GM19324 (cell line): ENCODE results near the gene TCF7L2.
"Not testable (repeated sequence)": the region's sequence is repeated elsewhere in the genome, so short reads cannot be mapped to it uniquely, and the experiment has no call there.

Experiments used
- ATAC-seq: cut with Tn5 transposase; IDR thresholded peaks from one replicate; pipeline ENCODE4 v1.9.1; 2021; ENCODE audit warnings: mild to moderate bottlenecking, moderate library complexity; ENCODE audit not compliant: unreplicated experiment, low FRiP score

Gene TCF7L2

GRCh38 chr10:113060201-113061053 is 110.4 kb downstream of the TCF7L2 start:
- no peak for ATAC-seq

DNA sequence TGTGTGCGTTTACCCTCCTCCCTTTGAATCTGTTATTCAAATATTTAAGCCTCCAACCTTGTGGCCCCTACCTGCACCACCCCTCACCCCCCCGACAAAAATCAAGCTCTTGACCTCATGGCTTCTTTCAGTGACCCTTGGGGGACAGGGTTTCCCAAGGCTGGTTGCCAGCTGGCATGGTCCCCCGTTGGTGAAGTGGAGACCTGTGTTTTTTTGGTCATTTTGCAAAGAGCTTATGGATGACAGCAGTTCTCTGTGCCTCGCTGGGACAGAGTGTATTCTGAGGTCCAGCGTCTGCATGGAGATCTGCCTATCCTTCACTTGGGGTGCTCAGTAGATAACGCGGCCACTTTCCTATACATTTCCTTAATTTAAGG is 111.0 kb downstream of the TCF7L2 start:
- ATAC-seq = no peak

DNA sequence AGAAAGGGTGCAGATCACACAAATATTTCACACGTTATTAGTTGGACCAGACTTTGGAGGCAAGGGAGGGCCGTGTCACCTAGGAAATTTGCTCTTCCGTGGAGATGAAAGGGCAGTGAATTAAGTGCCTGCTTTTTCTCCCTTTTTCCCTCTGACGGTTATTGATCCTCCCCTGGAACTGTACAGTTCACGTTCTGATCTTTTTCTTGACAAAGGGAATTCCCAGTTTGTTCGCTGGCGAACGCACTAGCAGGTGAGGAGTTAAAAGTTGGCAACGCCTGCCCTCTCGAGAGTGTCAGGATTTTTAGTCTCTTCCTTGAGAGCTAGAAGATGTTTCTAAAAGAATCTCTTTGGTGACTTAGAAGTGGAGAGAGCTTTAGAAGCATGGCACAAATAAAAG is 111.5 kb downstream of the TCF7L2 start:
- ATAC-seq = no peak

GRCh38 chr10:113063043-113063967 is 113.3 kb downstream of the TCF7L2 start:
- ATAC-seq = no peak

DNA sequence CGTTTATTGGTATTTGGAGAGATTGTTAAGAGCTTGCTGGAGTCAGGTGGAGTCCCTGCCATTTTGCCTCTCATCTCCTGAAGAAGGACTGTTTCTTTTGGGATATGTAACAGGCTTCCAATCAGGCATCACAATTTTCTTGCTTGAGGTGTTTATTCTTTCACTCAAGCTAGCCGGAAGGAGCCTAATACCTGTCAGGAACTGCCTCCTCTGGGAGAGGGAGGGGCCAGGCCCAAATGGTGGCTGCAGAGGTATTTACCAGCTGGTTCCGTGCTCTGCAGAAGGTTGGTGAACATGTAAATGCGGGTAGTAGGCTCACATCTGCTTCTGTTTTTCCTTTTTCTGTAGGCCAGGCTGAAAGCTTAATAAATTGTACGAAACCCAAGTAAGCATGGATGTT is 114.0 kb downstream of the TCF7L2 start:
- ATAC-seq = no peak

GRCh38 chr10:113066120-113066519 is 116.1 kb downstream of the TCF7L2 start:
- not testable (repeated sequence) for ATAC-seq

DNA sequence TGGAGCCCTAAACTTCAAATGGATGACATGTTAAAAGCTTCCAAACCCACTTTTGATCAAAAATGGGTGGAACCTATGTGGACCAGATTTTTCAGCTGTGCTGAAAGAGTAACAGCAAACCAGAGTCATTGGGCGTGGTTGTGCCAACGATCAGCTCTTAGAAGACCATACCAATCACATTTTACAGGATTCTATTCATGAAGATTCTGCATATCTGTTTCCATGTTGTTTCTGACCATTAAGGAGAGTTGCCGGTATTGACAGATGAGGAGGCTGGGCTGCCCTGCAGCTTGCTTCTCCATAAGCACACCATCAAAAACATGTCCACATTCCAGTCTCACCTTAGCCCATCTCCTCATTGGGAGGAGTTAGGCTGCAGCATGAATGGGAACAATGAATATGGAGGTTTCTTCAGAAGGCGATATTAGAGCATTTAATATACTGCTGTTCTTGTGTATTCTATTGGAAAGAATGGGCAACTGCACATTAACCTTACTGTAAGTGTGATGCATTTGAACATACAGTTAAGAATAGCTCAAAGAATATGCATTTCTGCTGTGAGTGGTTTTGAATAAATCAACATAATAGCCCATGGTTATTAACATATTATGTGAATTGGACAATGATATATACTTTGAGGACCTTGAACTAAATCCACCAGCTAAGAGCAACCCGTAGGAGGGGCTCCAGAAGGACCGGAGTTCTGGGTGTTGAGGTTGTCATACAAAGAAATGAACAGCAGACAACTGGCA is 116.7 kb downstream of the TCF7L2 start:
- ATAC-seq = no peak

DNA sequence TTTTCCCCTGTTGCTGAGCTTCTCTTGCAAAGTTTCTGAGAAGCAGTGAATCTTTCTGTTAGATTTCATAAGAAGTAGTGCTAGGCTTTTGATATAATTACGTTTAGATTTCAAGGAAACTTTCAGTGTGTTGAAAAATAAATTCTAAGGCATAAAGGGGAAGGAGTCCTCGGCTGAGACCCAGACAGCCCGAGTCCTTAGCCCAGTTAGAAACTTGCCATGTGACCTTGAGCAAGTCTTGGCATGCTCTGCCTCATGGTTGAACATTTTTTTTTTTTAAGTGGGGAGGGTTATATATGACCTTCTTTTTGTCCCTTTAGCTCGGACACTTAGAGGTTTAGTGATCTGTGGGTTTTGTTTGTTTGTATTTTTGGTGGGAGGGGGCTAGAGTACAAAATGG is 117.5 kb downstream of the TCF7L2 start:
- ATAC-seq = no peak

DNA sequence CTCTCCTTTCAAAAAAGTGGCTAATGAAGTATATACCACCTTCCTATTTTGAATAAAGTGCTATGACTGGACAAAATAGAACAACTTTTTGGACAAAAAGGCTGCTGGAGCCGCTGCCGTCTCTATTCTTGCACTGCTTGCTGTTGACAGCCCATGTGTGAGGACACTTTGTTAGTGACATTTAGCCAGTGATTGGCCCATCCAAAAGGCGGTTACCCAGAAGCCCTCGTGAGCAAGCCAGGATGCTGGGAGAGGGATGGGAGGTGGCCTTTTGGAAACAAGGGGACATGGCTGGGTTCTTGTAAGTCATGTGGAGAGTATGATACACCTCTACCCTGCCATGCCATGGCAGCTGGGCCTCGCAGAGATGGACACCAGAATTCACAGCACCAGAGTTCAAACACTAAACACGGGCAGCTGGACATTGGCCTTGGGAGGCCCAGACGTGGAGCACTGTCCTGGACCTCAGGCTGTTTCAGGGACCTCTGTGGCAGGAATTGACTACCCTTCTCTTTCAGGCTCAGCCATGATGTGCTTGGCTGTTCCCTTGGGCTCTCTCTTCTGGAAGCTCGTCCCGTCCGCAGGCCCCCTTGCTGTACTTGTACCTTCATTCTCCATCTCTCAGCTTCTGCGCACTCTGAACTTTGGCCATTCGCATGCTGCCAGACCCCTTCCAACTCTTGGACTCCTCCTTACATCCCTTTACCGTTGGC is 118.3 kb downstream of the TCF7L2 start:
- no peak for ATAC-seq

- ATAC-seq = no peak
Measured at GRCh38 chr10:113069595-113069994, 119.5 kb downstream of the TCF7L2 start.

DNA sequence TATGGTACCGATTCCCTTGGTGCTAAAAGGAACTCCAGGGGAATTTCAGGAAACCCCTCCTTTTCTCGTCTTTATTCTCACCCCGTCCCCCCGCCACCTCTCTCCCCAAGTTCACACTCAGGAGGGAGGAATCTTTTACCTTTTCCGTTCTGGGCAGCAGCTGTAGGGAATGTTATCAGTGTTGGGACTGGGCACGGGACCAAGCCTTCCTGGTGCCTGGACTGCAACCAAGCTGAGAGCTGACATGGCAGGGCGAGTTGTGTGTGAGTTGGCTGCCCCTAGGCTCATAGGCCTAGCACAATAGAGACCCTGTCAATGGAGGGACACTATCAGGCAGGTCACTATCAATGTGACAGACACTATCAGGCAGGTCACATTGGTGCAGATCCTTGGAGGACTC is 121.4 kb downstream of the TCF7L2 start:
- ATAC-seq = no peak

DNA sequence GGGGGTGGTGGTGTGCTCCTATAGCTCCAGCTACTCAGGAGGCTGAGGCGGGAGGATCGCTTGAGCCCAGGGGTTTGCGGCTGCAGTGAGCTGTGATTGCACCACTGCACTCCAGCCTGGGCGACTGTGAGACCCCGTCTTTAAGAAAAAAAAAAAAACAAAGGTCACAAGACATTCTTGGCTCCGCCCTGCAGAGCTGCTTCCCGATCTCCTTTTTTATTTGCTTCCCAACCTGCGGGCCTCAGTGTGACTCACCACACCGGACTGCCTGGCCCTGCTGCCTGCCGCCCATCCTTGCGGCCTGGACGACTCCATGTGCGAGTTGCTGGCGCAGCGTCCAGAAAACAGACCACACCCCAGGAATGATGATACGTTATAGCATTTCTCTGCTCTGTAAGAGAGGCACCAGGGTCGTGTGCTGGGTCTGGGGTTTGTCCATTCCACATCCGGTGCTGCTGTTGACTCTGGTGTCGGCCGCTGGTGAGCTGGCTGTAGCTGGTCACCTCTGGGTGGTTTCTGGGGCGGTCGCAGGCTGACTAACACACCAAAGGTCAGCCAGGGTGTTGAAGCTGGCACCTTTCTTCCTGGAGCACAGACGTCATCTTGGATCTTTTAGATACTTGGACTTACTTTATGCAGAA is 123.6 kb downstream of the TCF7L2 start:
- ATAC-seq = no peak

- ATAC-seq = no peak
Measured at GRCh38 chr10:113076949-113077348, 126.9 kb downstream of the TCF7L2 start.

DNA sequence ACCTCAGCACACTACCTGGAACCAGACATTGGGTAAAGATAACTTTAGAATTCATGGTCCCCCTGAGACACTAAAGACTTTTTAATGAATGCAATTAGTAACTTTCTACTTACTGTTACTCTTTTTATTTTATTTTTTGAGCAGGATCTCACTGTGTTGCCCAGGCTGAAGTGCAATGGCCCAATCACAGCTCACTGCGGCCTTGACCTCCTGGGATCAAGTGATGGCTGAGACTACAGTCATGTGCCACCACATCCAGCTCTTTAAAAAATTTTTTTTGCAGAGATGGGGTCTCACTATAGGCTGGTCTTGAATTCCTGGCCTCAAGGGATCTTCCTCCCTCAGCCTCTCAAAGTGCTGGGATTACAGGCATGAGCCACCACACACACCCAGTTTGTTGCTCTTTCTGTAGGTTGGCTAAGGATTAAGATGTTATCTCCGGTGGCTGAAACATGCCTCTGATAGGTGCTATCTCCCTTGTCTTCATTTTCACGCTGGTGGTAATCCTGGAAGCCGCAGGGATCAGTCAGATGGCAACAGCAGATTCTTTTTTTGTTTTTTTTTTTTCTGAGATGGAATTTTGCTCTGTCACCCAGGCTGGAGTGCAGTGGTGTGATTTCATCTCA is 128.3 kb downstream of the TCF7L2 start:
- no peak for ATAC-seq

DNA sequence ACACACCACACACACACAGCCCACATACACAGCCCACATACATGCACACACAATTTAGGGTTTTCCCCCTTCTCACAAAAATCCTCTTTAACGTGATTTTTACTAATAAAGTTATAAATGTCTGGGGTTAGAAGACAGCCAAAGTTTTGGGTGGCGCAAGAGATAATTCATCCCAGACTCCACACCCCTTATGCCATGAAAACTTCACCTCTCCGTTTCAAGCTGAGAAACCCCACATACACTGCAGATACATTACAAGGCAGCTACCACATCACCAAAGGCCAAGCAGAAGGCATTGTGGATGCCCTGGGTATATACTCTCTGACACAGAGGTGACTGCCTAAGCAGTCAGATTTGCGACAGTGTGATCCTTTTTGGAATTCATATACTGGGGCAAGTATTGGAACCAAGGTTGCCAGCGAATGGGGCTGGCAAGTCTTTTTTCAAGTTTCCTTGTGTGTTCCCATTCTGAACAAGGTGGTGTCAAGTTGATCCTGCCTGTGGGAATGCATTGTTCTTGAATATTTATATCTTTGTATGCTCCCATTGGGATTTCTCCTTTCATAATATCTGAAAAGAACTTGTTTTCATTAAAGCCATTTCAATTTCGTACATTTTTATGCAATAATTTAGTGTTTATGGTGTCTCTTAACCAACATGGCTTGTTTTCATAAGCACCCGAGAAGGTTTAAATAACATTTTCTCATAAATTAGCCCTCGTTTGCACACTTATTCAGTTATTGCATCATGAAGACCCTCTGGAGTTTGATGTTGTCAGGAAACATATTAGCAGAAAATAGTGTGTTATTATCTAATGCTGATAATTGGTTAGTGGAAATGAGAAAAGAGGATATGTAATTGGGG is 130.2 kb downstream of the TCF7L2 start:
- no peak for ATAC-seq

DNA sequence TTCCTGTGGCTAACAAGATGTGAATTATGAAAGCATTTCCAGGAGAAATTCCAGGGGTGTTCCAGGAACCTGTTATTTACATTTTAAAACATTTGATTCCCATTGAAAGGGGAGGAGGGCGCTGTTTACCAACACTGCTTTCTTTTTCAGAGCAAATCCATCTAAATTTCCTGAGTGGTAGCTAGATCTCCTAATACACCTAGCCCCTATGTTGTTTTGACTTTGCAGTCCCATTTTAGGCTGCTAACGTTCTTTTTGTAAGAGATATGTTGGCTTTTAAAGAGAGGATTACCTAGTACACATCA is 130.8 kb downstream of the TCF7L2 start:
- no peak for ATAC-seq

- no peak for ATAC-seq
Measured at GRCh38 chr10:113084031-113084430, 134.0 kb downstream of the TCF7L2 start.

DNA sequence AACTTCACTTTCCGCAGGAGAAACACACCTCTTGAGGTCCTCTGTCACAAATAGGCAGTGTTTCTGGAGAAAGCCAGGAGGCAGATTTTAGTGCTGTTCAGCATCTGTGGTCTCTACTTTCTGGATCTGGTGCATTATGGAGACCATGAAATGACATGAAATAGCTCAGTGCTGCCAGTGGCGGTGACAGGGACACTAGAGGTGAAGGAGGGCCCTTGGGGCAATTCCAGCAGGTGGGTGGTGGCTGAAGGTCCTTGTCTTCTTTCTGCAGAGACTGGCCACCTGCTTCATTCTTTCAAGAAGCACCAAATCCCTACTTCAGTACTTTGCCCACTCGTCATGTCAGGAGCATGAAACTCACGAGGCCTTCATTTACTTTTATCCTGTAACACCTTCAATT is 135.7 kb downstream of the TCF7L2 start:
- ATAC-seq = no peak

DNA sequence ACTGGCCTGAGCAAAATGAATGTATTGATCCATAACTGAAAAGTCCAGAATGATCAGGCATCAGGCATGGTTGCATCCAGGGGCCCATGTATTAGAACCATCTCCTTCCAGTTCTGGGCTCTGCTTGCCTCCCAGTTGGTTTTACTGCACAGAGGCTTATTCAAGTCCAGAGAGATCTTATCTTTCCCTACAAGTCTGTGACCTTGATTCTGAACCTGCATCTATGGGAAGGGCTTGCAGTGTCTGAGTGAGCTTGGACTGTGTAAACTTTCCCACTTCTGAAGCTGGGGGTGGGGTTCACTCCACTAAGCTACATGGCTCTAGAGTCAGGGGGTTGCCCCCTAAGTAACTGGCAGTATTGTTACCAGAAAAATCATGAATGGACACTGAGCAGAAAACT is 136.2 kb downstream of the TCF7L2 start:
- ATAC-seq = no peak
